ENCODE data around the gene FAM83D.

Gene FAM83D

GRCh38 chr20:38918172-38918571 lies 8.0 kb upstream of the FAM83D start:
- no peak overlapping the region for H3K14ac ChIP-seq (ENCODE audit: low read length in 2 of 2)
- H3K79me1 ChIP-seq (replicated peaks; ENCODE audit: low read length, poor library complexity, severe bottlenecking): no peaks in the 10 kb centered on the region
- H3K27me3 ChIP-seq (ENCODE audit: control insufficient read depth in 1 of 2, insufficient read depth in 1 of 2, low read length in 2 of 2): peaks cover 44 to 62% of the 10 kb centered on the region in 2 experiments
- no peak overlapping the region for H2BK120ac ChIP-seq (ENCODE audit: low read depth, low read length)
- H4K91ac ChIP-seq (ENCODE audit: low read length): no peak overlapping the region
- no peak for DNase-seq
- H2BK5ac ChIP-seq (ENCODE audit: low read depth, low read length, poor library complexity, severe bottlenecking): no peak overlapping the region
- H2BK12ac ChIP-seq (ENCODE audit: low read length in 2 of 2): no peak overlapping the region
- no peak overlapping the region for H2BK15ac ChIP-seq (ENCODE audit: low read depth, poor library complexity, severe bottlenecking)
- H3K4me3 ChIP-seq (ENCODE audit: insufficient read depth in 1 of 2, low read depth in 1 of 2, low read length in 2 of 2): no peak overlapping the region
- no peak overlapping the region for H3K23ac ChIP-seq (ENCODE audit: low read length in 2 of 2)
- H3K9me3 ChIP-seq (ENCODE audit: control insufficient read depth, low read length): no peaks in the 10 kb centered on the region
- no peak overlapping the region for H3K4me2 ChIP-seq (ENCODE audit: low read length, poor library complexity, severe bottlenecking)
- H2AK5ac ChIP-seq (ENCODE audit: low read length, severe bottlenecking): no peak overlapping the region
- no peak overlapping the region for H2AFZ ChIP-seq (ENCODE audit: low read depth, low read length)
- H4K8ac ChIP-seq (ENCODE audit: low read length): no peak overlapping the region
- H3K4ac ChIP-seq (ENCODE audit: low read depth in 1 of 2, low read length in 2 of 2): no peak overlapping the region
- no peak overlapping the region for H3K27ac ChIP-seq (ENCODE audit: low read length, poor library complexity, severe bottlenecking)
- no peaks in the 10 kb centered on the region for H3K36me3 ChIP-seq (ENCODE audit: control insufficient read depth in 1 of 2, insufficient read depth in 2 of 2, low read depth in 1 of 2, low read length in 2 of 2)
- no peak overlapping the region for H3K18ac ChIP-seq (ENCODE audit: low read depth in 1 of 2, low read length in 2 of 2)
- no peak overlapping the region for H3K9ac ChIP-seq (ENCODE audit: low read length)
- 95% methylated on average over 19 of the region's 19 CpGs for WGBS
- no peaks in the 10 kb centered on the region for H3K4me1 ChIP-seq (ENCODE audit: control insufficient read depth, insufficient read depth, low read depth, low read length)

- no peak overlapping the region for H3K4me2 ChIP-seq (ENCODE audit: low read length, poor library complexity, severe bottlenecking)
- H3K27me3 ChIP-seq (ENCODE audit: control insufficient read depth in 1 of 2, insufficient read depth in 1 of 2, low read length in 2 of 2): peaks cover 44 to 51% of the 10 kb centered on the region in 2 experiments
- H3K4ac ChIP-seq (ENCODE audit: low read depth in 1 of 2, low read length in 2 of 2): no peak overlapping the region
- no peak overlapping the region for H3K14ac ChIP-seq (ENCODE audit: low read length in 2 of 2)
- H3K9ac ChIP-seq (ENCODE audit: low read length): no peak overlapping the region
- DNase-seq: no peak
- H3K36me3 ChIP-seq (ENCODE audit: control insufficient read depth in 1 of 2, insufficient read depth in 2 of 2, low read depth in 1 of 2, low read length in 2 of 2): no peaks in the 10 kb centered on the region
- no peak overlapping the region for H4K91ac ChIP-seq (ENCODE audit: low read length)
- no peaks in the 10 kb centered on the region for H3K4me1 ChIP-seq (ENCODE audit: control insufficient read depth, insufficient read depth, low read depth, low read length)
- H2BK120ac ChIP-seq (ENCODE audit: low read depth, low read length): no peak overlapping the region
- no peaks in the 10 kb centered on the region for H3K79me1 ChIP-seq (replicated peaks; ENCODE audit: low read length, poor library complexity, severe bottlenecking)
- no peaks in the 10 kb centered on the region for H3K9me3 ChIP-seq (ENCODE audit: control insufficient read depth, low read length)
- H3K23ac ChIP-seq (ENCODE audit: low read length in 2 of 2): no peak overlapping the region
- no peak overlapping the region for H3K4me3 ChIP-seq (ENCODE audit: insufficient read depth in 1 of 2, low read depth in 1 of 2, low read length in 2 of 2)
- no peak overlapping the region for H2AK5ac ChIP-seq (ENCODE audit: low read length, severe bottlenecking)
- no peak overlapping the region for H2BK12ac ChIP-seq (ENCODE audit: low read length in 2 of 2)
- H3K27ac ChIP-seq (ENCODE audit: low read length, poor library complexity, severe bottlenecking): no peak overlapping the region
- 77% methylated on average over 7 of the region's 7 CpGs for WGBS
- H2BK5ac ChIP-seq (ENCODE audit: low read depth, low read length, poor library complexity, severe bottlenecking): no peak overlapping the region
- no peak overlapping the region for H3K18ac ChIP-seq (ENCODE audit: low read depth in 1 of 2, low read length in 2 of 2)
- H4K8ac ChIP-seq (ENCODE audit: low read length): no peak overlapping the region
- no peak overlapping the region for H2AFZ ChIP-seq (ENCODE audit: low read depth, low read length)
- no peak overlapping the region for H2BK15ac ChIP-seq (ENCODE audit: low read depth, poor library complexity, severe bottlenecking)
These were observed 6.5 kb upstream of the FAM83D start for GRCh38 chr20:38919683-38920082.

DNA sequence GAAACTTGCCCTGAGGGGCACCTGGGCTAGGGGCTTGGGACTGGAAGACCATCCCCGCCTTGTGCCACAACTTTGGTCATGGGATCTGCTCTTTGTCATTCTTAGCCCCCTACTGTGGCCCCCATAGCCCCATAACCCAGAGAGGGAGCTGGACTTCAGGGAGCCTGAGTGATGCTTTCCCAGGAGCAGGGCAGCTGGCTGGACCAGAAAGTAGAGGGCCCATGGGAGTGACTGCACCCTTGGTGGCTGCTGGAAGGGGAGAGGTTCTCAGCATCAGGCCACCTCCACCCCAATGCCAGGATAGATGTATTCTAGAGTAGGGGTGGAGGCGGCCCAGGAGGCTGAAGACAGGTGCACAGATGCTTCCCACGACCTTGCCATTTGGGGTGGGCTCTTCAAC lies 5.8 kb upstream of the FAM83D start:
- no peak overlapping the region for H3K18ac ChIP-seq (ENCODE audit: low read depth in 1 of 2, low read length in 2 of 2)
- H3K23ac ChIP-seq (ENCODE audit: low read length in 2 of 2): no peak overlapping the region
- H3K79me1 ChIP-seq (replicated peaks; ENCODE audit: low read length, poor library complexity, severe bottlenecking): no peaks in the 10 kb centered on the region
- DNase-seq: no peak
- H3K36me3 ChIP-seq (ENCODE audit: control insufficient read depth in 1 of 2, insufficient read depth in 2 of 2, low read depth in 1 of 2, low read length in 2 of 2): no peaks in the 10 kb centered on the region
- no peak overlapping the region for H2BK12ac ChIP-seq (ENCODE audit: low read length in 2 of 2)
- no peak overlapping the region for H4K91ac ChIP-seq (ENCODE audit: low read length)
- H3K4me3 ChIP-seq (ENCODE audit: insufficient read depth in 1 of 2, low read depth in 1 of 2, low read length in 2 of 2): no peak overlapping the region
- no peak overlapping the region for H3K4me2 ChIP-seq (ENCODE audit: low read length, poor library complexity, severe bottlenecking)
- no peak overlapping the region for H2BK120ac ChIP-seq (ENCODE audit: low read depth, low read length)
- no peak overlapping the region for H2AK5ac ChIP-seq (ENCODE audit: low read length, severe bottlenecking)
- no peaks in the 10 kb centered on the region for H3K4me1 ChIP-seq (ENCODE audit: control insufficient read depth, insufficient read depth, low read depth, low read length)
- no peak overlapping the region for H3K9ac ChIP-seq (ENCODE audit: low read length)
- no peak overlapping the region for H2AFZ ChIP-seq (ENCODE audit: low read depth, low read length)
- H3K27me3 ChIP-seq (ENCODE audit: control insufficient read depth in 1 of 2, insufficient read depth in 1 of 2, low read length in 2 of 2): peaks cover 44 to 48% of the 10 kb centered on the region in 2 experiments
- H3K4ac ChIP-seq (ENCODE audit: low read depth in 1 of 2, low read length in 2 of 2): no peak overlapping the region
- 57% methylated on average over 3 of the region's 3 CpGs for WGBS
- no peaks in the 10 kb centered on the region for H3K9me3 ChIP-seq (ENCODE audit: control insufficient read depth, low read length)
- H3K14ac ChIP-seq (ENCODE audit: low read length in 2 of 2): no peak overlapping the region
- no peak overlapping the region for H3K27ac ChIP-seq (ENCODE audit: low read length, poor library complexity, severe bottlenecking)
- H4K8ac ChIP-seq (ENCODE audit: low read length): no peak overlapping the region
- no peak overlapping the region for H2BK15ac ChIP-seq (ENCODE audit: low read depth, poor library complexity, severe bottlenecking)
- no peak overlapping the region for H2BK5ac ChIP-seq (ENCODE audit: low read depth, low read length, poor library complexity, severe bottlenecking)

GRCh38 chr20:38920851-38921250 lies 5.4 kb upstream of the FAM83D start:
- H2AK5ac ChIP-seq (ENCODE audit: low read length, severe bottlenecking): no peak overlapping the region
- no peak overlapping the region for H3K9ac ChIP-seq (ENCODE audit: low read length)
- 83% methylated on average over 9 of the region's 9 CpGs for WGBS
- H3K4me3 ChIP-seq (ENCODE audit: insufficient read depth in 1 of 2, low read depth in 1 of 2, low read length in 2 of 2): no peak overlapping the region
- H3K79me1 ChIP-seq (replicated peaks; ENCODE audit: low read length, poor library complexity, severe bottlenecking): no peaks in the 10 kb centered on the region
- no peak overlapping the region for H2AFZ ChIP-seq (ENCODE audit: low read depth, low read length)
- H3K4ac ChIP-seq (ENCODE audit: low read depth in 1 of 2, low read length in 2 of 2): no peak overlapping the region
- H3K9me3 ChIP-seq (ENCODE audit: control insufficient read depth, low read length): no peaks in the 10 kb centered on the region
- H3K4me1 ChIP-seq (ENCODE audit: control insufficient read depth, insufficient read depth, low read depth, low read length): no peaks in the 10 kb centered on the region
- no peak overlapping the region for H2BK120ac ChIP-seq (ENCODE audit: low read depth, low read length)
- H2BK15ac ChIP-seq (ENCODE audit: low read depth, poor library complexity, severe bottlenecking): no peak overlapping the region
- H3K36me3 ChIP-seq (ENCODE audit: control insufficient read depth in 1 of 2, insufficient read depth in 2 of 2, low read depth in 1 of 2, low read length in 2 of 2): no peaks in the 10 kb centered on the region
- no peak overlapping the region for H2BK12ac ChIP-seq (ENCODE audit: low read length in 2 of 2)
- no peak overlapping the region for H3K23ac ChIP-seq (ENCODE audit: low read length in 2 of 2)
- no peak overlapping the region for H2BK5ac ChIP-seq (ENCODE audit: low read depth, low read length, poor library complexity, severe bottlenecking)
- no peak overlapping the region for H3K18ac ChIP-seq (ENCODE audit: low read depth in 1 of 2, low read length in 2 of 2)
- no peak overlapping the region for H3K4me2 ChIP-seq (ENCODE audit: low read length, poor library complexity, severe bottlenecking)
- no peak overlapping the region for H4K91ac ChIP-seq (ENCODE audit: low read length)
- H4K8ac ChIP-seq (ENCODE audit: low read length): no peak overlapping the region
- peaks cover 44 to 48% of the 10 kb centered on the region in 2 experiments for H3K27me3 ChIP-seq (ENCODE audit: control insufficient read depth in 1 of 2, insufficient read depth in 1 of 2, low read length in 2 of 2)
- no peak overlapping the region for H3K27ac ChIP-seq (ENCODE audit: low read length, poor library complexity, severe bottlenecking)
- H3K14ac ChIP-seq (ENCODE audit: low read length in 2 of 2): no peak overlapping the region
- no peak for DNase-seq

Data from mesenchymal stem cell (in vitro differentiated cells and primary cell).